K562 (cell line): ENCODE results near the gene MAD1L1. TPM values are rescaled to one million over a fixed set of nuclear protein-coding genes. Genes with fewer than 3 reads are reported as not detected.

ENCODE experiments used
- BRD4 ChIP-seq: fragments of 200-600 bp; sonication (generic); IDR thresholded peaks from 2 replicates; pipeline ENCODE4 v1.6.1; 2017; ENCODE audit warnings: inconsistent platforms
- BRD9 ChIP-seq: fragments of 450-650 bp; IDR thresholded peaks from 2 replicates; pipeline ENCODE4 v1.6.1; 2018; ENCODE audit warnings: low read depth; ENCODE audit not compliant: partially characterized antibody
- CCNT2 ChIP-seq: IDR thresholded peaks from 2 replicates; pipeline ENCODE4 v1.6.1; 2011; ENCODE audit warnings: borderline replicate concordance, low read depth, mild to moderate bottlenecking, moderate library complexity, mixed read lengths, low read length; ENCODE audit not compliant: insufficient read length; ENCODE audit errors: extremely low read depth
- CHD4 ChIP-seq: fragments of 200-600 bp; sonication (generic); IDR thresholded peaks from 3 replicates; pipeline ENCODE4 v1.6.1; 2012; ENCODE audit warnings: low read depth, mild to moderate bottlenecking, mixed read lengths, low read length, inconsistent platforms; ENCODE audit not compliant: insufficient read depth, insufficient replicate concordance, poor library complexity, severe bottlenecking
- ESRRA ChIP-seq: fragments of 450-650 bp; IDR thresholded peaks from 2 replicates; pipeline ENCODE4 v1.6.1; 2014; ENCODE audit warnings: low read depth, mild to moderate bottlenecking, moderate library complexity, borderline replicate concordance
- GMEB1 ChIP-seq: fragments of 250-450 bp; sonication (Bioruptor Pico); IDR thresholded peaks from 2 replicates; pipeline ENCODE4 v1.4.0; 2020; ENCODE audit warnings: mild to moderate bottlenecking
- HDAC3 ChIP-seq: fragments of 450-650 bp; IDR thresholded peaks from 2 replicates; pipeline ENCODE4 v1.6.1; 2018; ENCODE audit warnings: borderline replicate concordance, mild to moderate bottlenecking, moderate library complexity; ENCODE audit not compliant: partially characterized antibody
- MAFF ChIP-seq: IDR thresholded peaks from 2 replicates; pipeline ENCODE4 v1.6.1; 2012; ENCODE audit warnings: low read length, improper control_type of control experiment
- MAX ChIP-seq: sonication (generic); formaldehyde crosslinking; IDR thresholded peaks from 2 replicates; pipeline ENCODE4 v1.9.0; 2022; ENCODE audit warnings: mild to moderate bottlenecking, missing genetic modification reagents
- MEF2A ChIP-seq: IDR thresholded peaks from 2 replicates; pipeline ENCODE4 v1.6.1; 2011; ENCODE audit warnings: low read depth, mild to moderate bottlenecking, low read length, moderate library complexity; ENCODE audit not compliant: control insufficient read depth
- NFE2 ChIP-seq: IDR thresholded peaks from 2 replicates; pipeline ENCODE4 v1.6.1; 2014; ENCODE audit warnings: antibody characterized with exemption, low read depth
- PBX2 ChIP-seq, 2 experiments: IDR thresholded peaks in 1 of 2; conservative IDR thresholded peaks in 1 of 2; 2 replicates each; pipeline ENCODE4 v1.6.1; 2016; ENCODE audit warnings: low read depth in 2 of 2, mild to moderate bottlenecking in 1 of 2, missing compliant biosample characterization in 1 of 2, missing genetic modification characterization in 1 of 2, moderate library complexity in 1 of 2
- SMAD1 ChIP-seq: fragments of 150-350 bp; IDR thresholded peaks from 2 replicates; pipeline ENCODE4 v1.6.1; 2014; ENCODE audit warnings: low read length, low read depth; ENCODE audit not compliant: partially characterized antibody
- TBL1XR1 ChIP-seq, 2 experiments: IDR thresholded peaks; 2 replicates each; pipeline ENCODE4 v1.6.1; 2012; ENCODE audit warnings: improper control_type of control experiment in 2 of 2, low read length in 2 of 2, mild to moderate bottlenecking in 1 of 2
- UBTF ChIP-seq, 2 experiments: IDR thresholded peaks; 2 replicates each; pipeline ENCODE4 v1.6.1; 2012; ENCODE audit warnings: improper control_type of control experiment in 2 of 2, low read depth in 2 of 2, low read length in 2 of 2, borderline replicate concordance in 1 of 2
- ZC3H4 ChIP-seq: sonication (generic); formaldehyde crosslinking; IDR thresholded peaks from 2 replicates; pipeline ENCODE4 v1.9.0; 2021; ENCODE audit warnings: missing genetic modification reagents, borderline replicate concordance
- ZNF140 ChIP-seq: fragments of 250-450 bp; sonication (Bioruptor Pico); IDR thresholded peaks from 2 replicates; pipeline ENCODE4 v1.8.0; 2021; ENCODE audit warnings: moderate library complexity, mild to moderate bottlenecking, inconsistent platforms
- ZNF263 ChIP-seq: sonication (generic); formaldehyde crosslinking; IDR thresholded peaks from 2 replicates; pipeline ENCODE4 v1.8.0; 2022; ENCODE audit warnings: mild to moderate bottlenecking, missing genetic modification reagents, borderline replicate concordance
- ZNF431 ChIP-seq: sonication (generic); formaldehyde crosslinking; IDR thresholded peaks from 2 replicates; pipeline ENCODE4 v1.8.0; 2022; ENCODE audit warnings: mild to moderate bottlenecking, missing genetic modification reagents
- polyA plus RNA-seq, 8 experiments: library from polyadenylated mRNA; depleted of rRNA in 4 of 8; stranded (reverse) in 5 of 8; unstranded in 3 of 8; fragments of >200 nt; fragmentation: Nextera tagmentation in 2 of 8; fragmentation: Illumina TruSeq in 1 of 8; extraction: Ambion mirVana in 2 of 8; extraction: Trizol in 1 of 8; gene quantifications; 2 replicates each; pipeline versions ENCODE4 v1.2.1 to v1.2.3, GENCODE V29; 2011 to 2014; ENCODE audit warnings: inconsistent platforms in 1 of 8, missing spikeins in 1 of 8
- total RNA-seq, 7 experiments: library from RNA; depleted of rRNA in 6 of 7; stranded (reverse); fragments of >200 nt in 6 of 7; fragmentation: Illumina TruSeq in 2 of 7; extraction: Trizol in 2 of 7; gene quantifications; 2 replicates each; pipeline versions ENCODE4 v1.2.1 to v1.2.3, GENCODE V29; 2011 to 2021; ENCODE audit warnings: low replicate concordance in 1 of 7

Gene MAD1L1
- total and polyA plus RNA-seq, 9 of the 15 experiments (the other 6 are each of a cell fraction or from before 2014, with no cell fraction given), result 1.7 to 89.7 (median 18.0) TPM

GRCh38 chr7:2019711-2020511 lies 212.8 kb downstream of the MAD1L1 start (continued):
- TF ChIP-seq ZC3H4 (CRISPR knock-in tag), result no peak
- TF ChIP-seq MAX (CRISPR knock-in tag), result peak; percentile 76
- TF ChIP-seq PBX2 (CRISPR knock-in tag; IDR thresholded peaks at IDR 0.05; ENCODE audit: low read depth), result peak; percentile 7; the same call in 1 of the 2 replicates
- peak; percentile 52 for TF ChIP-seq PBX2 (tag; conservative IDR thresholded peaks at IDR 0.05; ENCODE audit: low read depth)
- peak; percentile 51 for TF ChIP-seq SMAD1
- no peak for TF ChIP-seq ZNF431 (CRISPR knock-in tag)
- no peak for TF ChIP-seq NFE2
- no peak for TF ChIP-seq ZNF140 (CRISPR knock-in tag)
- TF ChIP-seq UBTF (IDR thresholded peaks at IDR 0.05; ENCODE audit: borderline replicate concordance in 1 of 2, low read depth in 2 of 2, low read length in 2 of 2), result peak; percentile 27 to 65; a peak in 1 of 4 replicates
- peak; percentile 67 for TF ChIP-seq GMEB1 (CRISPR knock-in tag)
- TF ChIP-seq BRD4, result no peak
- peak; percentile 18 for TF ChIP-seq BRD9
- peak; percentile 65 for TF ChIP-seq CCNT2
- no peak for TF ChIP-seq MAFF
- TF ChIP-seq HDAC3, result no peak
- TF ChIP-seq ESRRA, result no peak
- no peak for TF ChIP-seq ZNF263 (CRISPR knock-in tag)
- no peak for TF ChIP-seq MEF2A
- 0 out of 4 replicates have a peak, but pooled peaks of 1 of the 2 experiments have one; percentile 70 for TF ChIP-seq TBL1XR1 (IDR thresholded peaks at IDR 0.05; ENCODE audit: low read length in 2 of 2)
- no peak for TF ChIP-seq CHD4
